ENCODE measurements around the gene KRTAP9-8.

GRCh38 chr17:41231731-41232130 is 6.1 kb upstream of the KRTAP9-8 start:
- TF ChIP-seq, protein P1, sequence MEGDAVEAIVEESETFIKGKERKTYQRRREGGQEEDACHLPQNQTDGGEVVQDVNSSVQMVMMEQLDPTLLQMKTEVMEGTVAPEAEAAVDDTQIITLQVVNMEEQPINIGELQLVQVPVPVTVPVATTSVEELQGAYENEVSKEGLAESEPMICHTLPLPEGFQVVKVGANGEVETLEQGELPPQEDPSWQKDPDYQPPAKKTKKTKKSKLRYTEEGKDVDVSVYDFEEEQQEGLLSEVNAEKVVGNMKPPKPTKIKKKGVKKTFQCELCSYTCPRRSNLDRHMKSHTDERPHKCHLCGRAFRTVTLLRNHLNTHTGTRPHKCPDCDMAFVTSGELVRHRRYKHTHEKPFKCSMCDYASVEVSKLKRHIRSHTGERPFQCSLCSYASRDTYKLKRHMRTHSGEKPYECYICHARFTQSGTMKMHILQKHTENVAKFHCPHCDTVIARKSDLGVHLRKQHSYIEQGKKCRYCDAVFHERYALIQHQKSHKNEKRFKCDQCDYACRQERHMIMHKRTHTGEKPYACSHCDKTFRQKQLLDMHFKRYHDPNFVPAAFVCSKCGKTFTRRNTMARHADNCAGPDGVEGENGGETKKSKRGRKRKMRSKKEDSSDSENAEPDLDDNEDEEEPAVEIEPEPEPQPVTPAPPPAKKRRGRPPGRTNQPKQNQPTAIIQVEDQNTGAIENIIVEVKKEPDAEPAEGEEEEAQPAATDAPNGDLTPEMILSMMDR (IDR thresholded peaks at IDR 0.05): no peak
- no peak for TF ChIP-seq POLR2A (IDR thresholded peaks at IDR 0.05)

All from adrenal gland (tissue), 5 donors.